IMR-90 (cell line): Measurements from ENCODE around the gene EML6. TPM values are rescaled to one million over a fixed set of nuclear protein-coding genes. Genes with fewer than 3 reads are reported as not detected.

Experiments used
- ATAC-seq: fragments of 200-7000 bp; cut with Tn5 transposase; 2 replicates; pipeline ENCODE4 v1.9.1; 2020; ENCODE audit warnings: low read depth, mild to moderate bottlenecking, moderate library complexity
- BruUV-seq: library from RNA; stranded (reverse); fragments of 400-500 nt; replicated peaks from 2 replicates; lab custom pipeline; 2021; lab: Mats Ljungman, UMichigan
- CTCF ChIA-PET: fragments of 300-600 bp; formaldehyde crosslinking; extraction: SDS; loops from one replicate; lab custom pipeline; 2021; ENCODE audit warnings: antibody characterized with exemption; lab: Yijun Ruan, JAX
- POLR2A ChIA-PET: fragments of 300-600 bp; sonication (Branson Sonifier 250); formaldehyde crosslinking; loops from one replicate; lab custom pipeline; 2022; ENCODE audit warnings: antibody characterized with exemption; ENCODE audit not compliant: unreplicated experiment; lab: Charles Lee
- DNase-seq: peaks from one replicate; pipeline ENCODE4 v3.0.0; 2013
- H2AFZ ChIP-seq: replicated peaks from 2 replicates; pipeline ENCODE3; 2013; ENCODE audit warnings: low read length, mild to moderate bottlenecking; ENCODE audit not compliant: poor library complexity
- H2AK5ac ChIP-seq: 2 replicates; pipeline ENCODE4 v1.6.1; 2013; ENCODE audit warnings: low read depth, low read length, inconsistent platforms
- H2AK9ac ChIP-seq: replicated peaks from 2 replicates; pipeline ENCODE3; 2013; ENCODE audit warnings: mild to moderate bottlenecking, low read depth, low read length, moderate library complexity; ENCODE audit not compliant: poor library complexity
- H2BK120ac ChIP-seq: 2 replicates; pipeline ENCODE4 v1.6.1; 2013; ENCODE audit warnings: low read depth, low read length, inconsistent platforms
- H2BK15ac ChIP-seq: 3 replicates; pipeline ENCODE4 v1.6.1; 2013; ENCODE audit warnings: low read depth, low read length, inconsistent platforms
- H2BK20ac ChIP-seq: 2 replicates; pipeline ENCODE4 v1.6.1; 2013; ENCODE audit warnings: low read depth, mild to moderate bottlenecking, inconsistent platforms, low read length, moderate library complexity
- H2BK5ac ChIP-seq: 2 replicates; pipeline ENCODE4 v1.6.1; 2013; ENCODE audit warnings: mild to moderate bottlenecking, low read depth, low read length, inconsistent platforms; ENCODE audit not compliant: poor library complexity, severe bottlenecking
- H3K14ac ChIP-seq: replicated peaks from 2 replicates; pipeline ENCODE4 v1.6.1; 2013; ENCODE audit warnings: low read depth, low read length, inconsistent platforms
- H3K18ac ChIP-seq: 2 replicates; pipeline ENCODE4 v1.6.1; 2013; ENCODE audit warnings: low read depth, low read length, control low read depth
- H3K23ac ChIP-seq: 2 replicates; pipeline ENCODE4 v1.6.1; 2013; ENCODE audit warnings: low read depth, low read length, inconsistent platforms
- H3K27ac ChIP-seq: 2 replicates; pipeline ENCODE4 v1.5.1; 2013; ENCODE audit warnings: mild to moderate bottlenecking, control low read depth, low read length; ENCODE audit not compliant: insufficient read depth
- H3K27me3 ChIP-seq: 2 replicates; pipeline ENCODE4 v1.6.1; 2013; ENCODE audit warnings: low read length; ENCODE audit not compliant: control insufficient read depth, insufficient read depth
- H3K36me3 ChIP-seq: 2 replicates; pipeline ENCODE4 v1.6.1; 2013; ENCODE audit warnings: low read length, mixed read lengths; ENCODE audit not compliant: control insufficient read depth, insufficient read depth
- H3K4ac ChIP-seq: 2 replicates; pipeline ENCODE4 v1.6.1; 2013; ENCODE audit warnings: low read depth, low read length, inconsistent platforms
- H3K4me1 ChIP-seq: 2 replicates; pipeline ENCODE4 v1.6.1; 2013; ENCODE audit warnings: low read length, mixed read lengths; ENCODE audit not compliant: control insufficient read depth, insufficient read depth
- H3K4me2 ChIP-seq: 2 replicates; pipeline ENCODE4 v1.6.1; 2013; ENCODE audit warnings: low read depth, mild to moderate bottlenecking, control low read depth, low read length, moderate library complexity
- H3K4me3 ChIP-seq: 2 replicates; pipeline ENCODE4 v1.5.1; 2013; ENCODE audit warnings: low read depth, mild to moderate bottlenecking, control low read depth, low read length, moderate library complexity; ENCODE audit not compliant: insufficient read depth
- H3K56ac ChIP-seq: 2 replicates; pipeline ENCODE4 v1.6.1; 2013; ENCODE audit warnings: low read length, inconsistent platforms; ENCODE audit not compliant: insufficient read depth; ENCODE audit errors: extremely low read depth
- H3K79me1 ChIP-seq, 2 experiments: 2 replicates each; pipeline ENCODE4 v1.6.1; 2013; ENCODE audit warnings: low read length in 2 of 2, inconsistent platforms in 1 of 2, low read depth in 1 of 2
- H3K9ac ChIP-seq: 2 replicates; pipeline ENCODE4 v1.6.1; 2013; ENCODE audit warnings: low read depth, low read length, control low read depth
- H3K9me1 ChIP-seq: 2 replicates; pipeline ENCODE4 v1.6.1; 2013; ENCODE audit warnings: low read length, inconsistent platforms; ENCODE audit not compliant: insufficient read depth
- H3K9me3 ChIP-seq: 2 replicates; pipeline ENCODE4 v1.6.1; 2013; ENCODE audit warnings: low read length; ENCODE audit not compliant: control insufficient read depth, insufficient read depth
- H4K20me1 ChIP-seq: 2 replicates; pipeline ENCODE4 v1.6.1; 2013; ENCODE audit warnings: low read length, inconsistent platforms; ENCODE audit not compliant: insufficient read depth
- H4K5ac ChIP-seq: 2 replicates; pipeline ENCODE4 v1.6.1; 2013; ENCODE audit warnings: mild to moderate bottlenecking, low read depth, low read length, control low read depth
- H4K8ac ChIP-seq, 2 experiments: 2 replicates each; pipeline ENCODE4 v1.6.1; 2013; ENCODE audit warnings: low read depth in 2 of 2, low read length in 2 of 2, control low read depth in 1 of 2, inconsistent platforms in 1 of 2
- H4K91ac ChIP-seq: 2 replicates; pipeline ENCODE4 v1.6.1; 2013; ENCODE audit warnings: low read depth, low read length, inconsistent platforms; ENCODE audit not compliant: insufficient read depth
- BHLHE40 ChIP-seq: fragments of 150-350 bp; IDR thresholded peaks from 2 replicates; pipeline ENCODE4 v1.6.1; 2016; ENCODE audit warnings: mild to moderate bottlenecking, low read depth, low read length
- RAD21 ChIP-seq: IDR thresholded peaks from 2 replicates; pipeline ENCODE4 v1.6.1; 2012; ENCODE audit warnings: low read length, improper control_type of control experiment
- WGBS, 2 experiments: methylation state at CpG; one replicate each; pipeline versions ENCODE4 v1.1.5 to v1.1.7; 2013; ENCODE audit warnings: missing lambda C conversion rate in 2 of 2; ENCODE audit not compliant: insufficient read length in 1 of 2; ENCODE audit errors: extremely low coverage in 2 of 2; 5-methylcytosine and 5-hydroxymethylcytosine counted together
- dilution Hi-C: fragments of 300-500 bp; cut with HindIII; formaldehyde crosslinking; loops from one replicate; pipeline ENCODE4 v1.14.3; 2018; ENCODE audit warnings: low sequenced_read_pairs; ENCODE audit not compliant: unreplicated experiment
- in situ Hi-C: fragments of 300-500 bp; cut with MboI; formaldehyde crosslinking; loops from 3 replicates; pipeline ENCODE4 v1.14.3; 2019; ENCODE audit warnings: low sequenced_read_pairs, inconsistent platforms, mixed read lengths
- intact Hi-C: fragments of 100-400 bp; cut with micrococcal nuclease; formaldehyde crosslinking; loops from 2 replicates; pipeline ENCODE4 v1.10.0; 2022
- polyA plus RNA-seq, 3 experiments: library from polyadenylated mRNA; depleted of rRNA; stranded (reverse); fragments of >200 nt; gene quantifications; 2 replicates each; pipeline ENCODE4 v1.2.3, GENCODE V29; 2012; ENCODE audit warnings: low replicate concordance in 1 of 3
- total RNA-seq: library from RNA; depleted of rRNA; stranded (reverse); fragments of >200 nt; gene quantifications from 2 replicates; pipeline ENCODE4 v1.2.3, GENCODE V29; 2012

The EML6 gene
- total and polyA plus RNA-seq, 2 of the 4 experiments (the other 2 are of a cell fraction) = 0.18 to 0.19 TPM

DNA sequence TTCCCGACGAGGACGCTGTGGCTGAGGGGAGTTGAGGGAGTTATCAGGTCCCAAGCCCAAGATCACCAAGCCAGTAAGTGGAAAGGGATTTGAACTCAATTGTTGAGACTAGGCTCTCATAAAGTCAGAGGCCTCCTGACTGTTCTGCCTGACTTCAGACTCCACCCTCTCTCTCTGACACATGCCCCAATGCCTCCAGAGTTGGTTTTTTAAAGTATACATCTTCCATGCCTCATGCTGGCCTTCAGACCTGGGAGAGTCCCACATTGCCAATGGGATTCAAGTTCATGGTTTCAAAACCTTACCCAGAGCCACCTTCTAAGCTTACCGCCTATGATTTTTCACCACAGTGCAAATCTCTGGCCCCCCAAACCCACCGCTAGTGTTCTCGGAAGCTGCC is 226.0 kb downstream of the EML6 start:
- POLR2A ChIA-PET = no interaction called here
- Histone ChIP-seq H3K9me1 (peaks cover 36% of the 10 kb centered on the region), H4K20me1 (no peaks in the 10 kb centered on the region), H3K23ac (no peak overlapping the region), H3K79me1 (peaks cover 0 to 27% of the 10 kb centered on the region in 2 experiments; a peak in 3 of 4 replicates), H3K27ac (no peak overlapping the region), H3K9me3 (no peaks in the 10 kb centered on the region), H4K5ac (no peak overlapping the region; the same call in 1 of the 2 replicates), H2BK5ac (peak overlapping the region; percentile 64), H3K4me3 (no peak overlapping the region), H3K14ac (peak overlapping the region; percentile 89; the same call in 1 of the 2 replicates), H3K56ac (no peak overlapping the region), H3K36me3 (no peaks in the 10 kb centered on the region), H2AK5ac (peak overlapping the region; percentile 92), H3K18ac (peak overlapping the region; percentile 85; the same call in 1 of the 2 replicates), H3K9ac (peak overlapping the region; percentile 9; the same call in 1 of the 2 replicates), H3K4me1 (peaks cover 31% of the 10 kb centered on the region), H3K4ac (peak overlapping the region; percentile 86), H2BK120ac (peak overlapping the region; percentile 92), H4K8ac (peak overlapping the region in 1 of 2 experiments; percentile 64; a peak in 1 of 4 replicates), H4K91ac (peak overlapping the region; percentile 66), H2AFZ (peak overlapping the region; percentile 71), H2AK9ac (peak overlapping the region; percentile 78), H3K27me3 (no peaks in the 10 kb centered on the region), H2BK20ac (peak overlapping the region; percentile 90), H2BK15ac (peak overlapping the region; percentile 82; the same call in 2 of the 3 replicates), H3K4me2 (no peak overlapping the region)
- intact Hi-C loops = no loop called here
- in situ Hi-C loops = no loop called here
- peak; percentile 78 for ATAC-seq
- DNase-seq = peak; percentile 79
- CTCF ChIA-PET = no interaction called here
- TF ChIP-seq RAD21 (no peak), BHLHE40 (no peak)
- WGBS, 2 experiments = 100% methylated on average over 2 of the region's 6 CpGs; no CpG with 5 or more reads in 1 of the 2 experiments
- no TSS peak for BruUV-seq
- dilution Hi-C loops = no loop called here
